GM19035 (cell line): Measurements from ENCODE around the gene MTHFS.
"Not testable (repeated sequence)": the region's sequence is repeated elsewhere in the genome, so short reads cannot be mapped to it uniquely, and the experiment has no call there.

ENCODE experiments used
- ATAC-seq: cut with Tn5 transposase; IDR thresholded peaks from one replicate; pipeline ENCODE4 v1.9.1; 2021; ENCODE audit not compliant: unreplicated experiment

MTHFS gene

GRCh38 chr15:79896634-79897379, at the start of gene MTHFS:
MTHFS (minus strand) TSS chr15:79897014; CDS start chr15:79896988, 26 bp downstream.
- ATAC-seq: peak; percentile 71

- no peak for ATAC-seq
These were observed 47.8 kb upstream of the MTHFS start for GRCh38 chr15:79944622-79945021.

GRCh38 chr15:79943820-79944219, 47.0 kb upstream of the MTHFS start:
- ATAC-seq: no peak

GRCh38 chr15:79942741-79943481, 46.1 kb upstream of the MTHFS start:
- ATAC-seq: no peak

- no peak for ATAC-seq
These were observed 42.6 kb upstream of the MTHFS start for GRCh38 chr15:79939399-79939798.

- ATAC-seq: no peak
These were observed 41.3 kb upstream of the MTHFS start for GRCh38 chr15:79938143-79938542.

GRCh38 chr15:79935556-79936201, 38.9 kb upstream of the MTHFS start:
- not testable (repeated sequence) for ATAC-seq

- no peak for ATAC-seq
These were observed 36.4 kb upstream of the MTHFS start for GRCh38 chr15:79933231-79933630.

- ATAC-seq: no peak
These were observed 35.6 kb upstream of the MTHFS start for GRCh38 chr15:79932447-79932846.

GRCh38 chr15:79930516-79930915, 33.7 kb upstream of the MTHFS start:
- no peak for ATAC-seq

- ATAC-seq: no peak
These were observed 32.6 kb upstream of the MTHFS start for GRCh38 chr15:79929412-79929811.

GRCh38 chr15:79926116-79926515, 29.3 kb upstream of the MTHFS start:
- ATAC-seq: not testable (repeated sequence)

- ATAC-seq: no peak
These were observed 27.6 kb upstream of the MTHFS start for GRCh38 chr15:79924379-79924778.

GRCh38 chr15:79923515-79924169, 26.8 kb upstream of the MTHFS start:
- peak; percentile 95 for ATAC-seq

GRCh38 chr15:79923079-79923514, 26.3 kb upstream of the MTHFS start:
- ATAC-seq: peak; percentile 52

- ATAC-seq: no peak
These were observed 25.8 kb upstream of the MTHFS start for GRCh38 chr15:79922512-79923078.

- no peak for ATAC-seq
These were observed 23.1 kb upstream of the MTHFS start for GRCh38 chr15:79919749-79920511.

GRCh38 chr15:79919090-79919748, 22.4 kb upstream of the MTHFS start:
- no peak for ATAC-seq

- no peak for ATAC-seq
These were observed 21.5 kb upstream of the MTHFS start for GRCh38 chr15:79918278-79918677.
